Measurements from ENCODE around the gene ATF7IP.
A peak's percentile ranks its signal among the peaks of the same experiment; 100 is the strongest.
"Not testable (repeated sequence)": the region's sequence is repeated elsewhere in the genome, so short reads cannot be mapped to it uniquely, and the experiment has no call there.

Gene ATF7IP

DNA sequence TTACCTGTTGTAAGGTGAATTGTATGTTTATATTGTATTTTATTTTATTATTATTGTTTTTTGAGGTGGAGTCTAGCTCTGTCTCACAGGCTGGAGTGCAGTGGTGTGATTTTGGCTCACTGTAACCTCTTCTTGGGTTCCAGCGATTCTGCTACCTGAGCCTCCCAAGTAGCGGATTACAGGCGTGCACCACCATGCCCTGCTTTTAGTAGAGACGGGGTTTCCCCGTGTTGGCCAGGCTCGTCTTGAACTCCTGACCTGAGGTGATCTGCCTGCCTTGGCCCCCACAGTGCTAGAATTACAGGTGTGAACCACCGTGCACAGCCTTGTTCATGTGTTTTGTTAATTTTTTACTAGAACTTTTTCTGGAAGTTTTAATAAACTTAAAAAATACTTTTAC is 3.8 kb downstream of the ATF7IP start:
- no peak for DNase-seq

DNA sequence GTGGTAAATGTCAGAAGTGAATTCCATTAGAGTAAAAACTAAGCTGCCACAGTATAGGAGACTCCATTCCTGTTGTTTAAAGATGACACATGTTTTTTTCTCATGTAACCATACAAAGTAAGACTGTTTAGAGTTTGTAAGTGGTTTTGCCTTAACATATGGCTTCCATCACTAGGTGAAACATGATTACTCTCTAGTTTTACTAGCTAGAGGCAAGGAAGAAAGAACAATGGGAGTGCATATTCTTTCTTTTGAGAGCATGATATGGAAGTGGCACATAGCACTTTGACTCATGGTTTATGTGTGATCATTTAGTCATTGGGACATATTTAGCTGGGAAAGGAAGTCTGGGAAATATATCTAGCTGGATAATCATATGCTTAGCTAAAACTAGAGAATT is 7.7 kb downstream of the ATF7IP start:
- no peak for DNase-seq

DNA sequence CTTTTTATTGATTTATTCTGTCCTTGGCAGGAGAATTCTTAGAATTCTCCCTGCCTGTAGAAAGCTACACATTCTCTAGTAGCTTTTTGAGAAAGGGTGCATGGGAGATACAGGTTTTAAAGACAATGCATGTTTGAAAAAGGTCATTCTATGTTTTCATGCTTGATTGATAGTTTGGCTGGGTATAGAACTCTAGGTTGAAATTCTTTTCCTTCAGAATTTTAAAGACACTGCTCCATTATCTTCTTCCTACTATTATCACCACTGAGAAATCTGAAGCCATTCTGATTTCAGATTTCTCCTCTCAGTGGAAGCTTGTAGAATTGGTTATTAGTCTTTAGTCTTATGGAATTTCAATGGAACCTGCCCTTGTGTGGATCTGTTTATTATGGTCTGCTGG is 14.0 kb downstream of the ATF7IP start:
- DNase-seq, result no peak

DNA sequence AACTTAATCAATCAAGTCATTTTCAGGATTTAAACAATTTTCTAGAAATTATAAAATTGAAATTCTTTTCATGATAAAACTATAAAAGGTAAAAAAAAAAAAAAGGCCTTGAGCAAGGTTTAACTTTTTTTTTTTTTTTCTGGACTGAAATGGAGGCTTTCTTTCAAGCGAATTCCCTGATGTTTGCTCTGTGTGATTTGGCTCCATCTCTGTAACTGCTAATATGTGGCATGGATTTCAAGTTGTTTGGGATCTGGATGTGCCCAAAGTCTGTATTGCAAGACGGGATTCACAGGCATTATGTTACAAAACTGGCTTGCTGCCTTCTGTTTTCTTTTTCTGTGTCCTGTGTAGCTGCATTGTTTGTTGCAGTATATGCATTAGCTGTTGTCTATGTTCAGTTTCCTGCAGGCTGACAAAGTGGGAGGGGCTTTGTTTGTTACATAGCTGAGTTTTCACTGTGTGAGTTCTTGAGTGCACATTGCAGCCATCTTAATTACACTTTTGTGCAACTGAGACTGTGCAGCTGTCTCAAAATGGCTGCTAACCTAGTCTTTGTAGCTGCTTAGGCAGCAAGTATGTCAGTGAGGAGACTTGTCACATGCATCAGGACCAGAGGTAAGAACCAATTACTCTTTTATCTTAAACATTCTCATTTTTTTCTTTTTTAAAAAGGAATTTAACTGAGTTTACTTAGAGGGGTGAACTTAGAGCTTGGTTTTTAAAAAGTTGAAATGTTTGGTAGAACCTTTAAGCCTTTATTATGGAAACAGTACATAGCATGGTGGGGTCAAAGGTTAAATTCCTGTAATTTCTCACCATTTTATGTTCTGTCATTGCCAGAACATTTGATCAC is 19.5 kb downstream of the ATF7IP start:
- DNase-seq, result peak; percentile 92

DNA sequence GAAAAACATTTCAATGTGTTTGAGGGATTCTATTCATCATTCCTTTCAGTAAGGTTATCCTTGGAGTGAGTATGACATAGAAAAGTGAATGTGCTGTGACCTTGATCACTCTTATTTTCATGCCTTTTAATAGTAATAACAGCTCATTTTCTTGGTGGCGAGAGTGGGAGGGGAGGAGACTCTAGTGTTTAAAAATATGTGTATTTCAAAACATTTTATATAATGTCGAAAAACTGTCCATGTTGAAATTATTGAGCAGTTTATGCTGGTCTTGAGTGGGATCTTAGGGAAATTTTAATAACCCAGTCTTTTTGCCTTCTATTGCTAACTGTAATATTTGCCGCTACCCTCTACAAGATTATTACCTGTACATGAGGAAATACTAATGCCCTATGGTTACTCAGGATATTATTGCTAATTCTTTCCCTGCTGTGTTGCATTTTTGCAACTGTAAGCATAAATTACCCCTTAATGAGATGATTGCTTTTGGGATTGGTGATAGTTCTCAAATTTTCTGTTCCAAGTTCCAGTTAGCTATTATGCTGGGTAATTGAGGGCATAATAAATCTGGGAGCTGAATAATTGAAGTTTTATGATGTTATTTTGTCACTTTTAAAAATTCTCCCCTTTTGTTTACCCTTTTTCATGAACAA is 21.9 kb downstream of the ATF7IP start:
- DNase-seq, result no peak

DNA sequence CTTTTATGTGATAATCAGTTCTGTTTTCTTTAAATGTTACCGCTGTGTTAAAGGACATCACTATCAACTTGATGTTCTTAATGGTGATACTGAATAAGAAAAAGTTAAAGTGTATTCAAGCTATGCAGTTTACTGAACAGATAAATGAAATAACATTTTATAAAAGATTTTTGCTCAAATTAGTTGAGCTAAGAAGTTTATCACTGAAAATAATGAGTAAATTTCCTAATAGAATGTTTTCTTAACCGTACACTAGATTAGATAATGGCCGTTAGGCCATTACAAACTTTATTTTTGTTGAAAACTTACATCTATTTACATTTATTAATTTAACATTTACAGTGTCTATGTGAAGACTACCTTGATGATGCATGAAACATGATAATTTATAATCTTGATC is 25.0 kb downstream of the ATF7IP start:
- DNase-seq, result no peak

DNA sequence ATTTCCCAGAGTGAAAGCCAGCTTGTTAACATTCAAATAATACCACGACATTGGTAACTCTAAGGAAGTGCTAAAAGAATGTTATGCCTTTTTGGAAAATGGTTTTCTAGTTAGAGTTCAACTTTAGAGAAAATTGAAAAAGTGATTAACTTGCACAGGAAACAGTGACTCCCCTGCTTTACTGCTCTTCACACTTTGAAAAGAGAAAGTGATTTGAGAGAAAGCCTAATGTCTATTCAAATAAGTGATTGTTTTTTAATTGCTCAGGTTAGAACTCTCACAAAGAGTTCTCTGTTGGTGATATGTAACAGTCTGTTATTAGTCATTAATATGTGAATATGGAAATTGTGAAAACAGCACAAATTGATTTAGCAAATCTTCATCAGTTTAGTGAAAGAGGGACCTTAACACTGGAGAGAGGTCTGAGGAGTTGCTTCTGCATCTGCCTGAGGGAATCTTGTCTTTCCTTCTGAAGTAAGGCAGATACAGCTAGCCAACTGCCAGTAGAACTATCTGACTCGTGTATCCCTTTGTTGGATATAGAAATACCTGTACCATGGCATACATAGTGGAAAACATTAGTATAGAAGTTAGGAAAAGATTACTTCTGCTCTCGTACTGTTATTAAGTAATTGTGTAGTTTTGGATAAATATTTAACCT is 25.5 kb downstream of the ATF7IP start:
- DNase-seq, result peak; percentile 45

DNA sequence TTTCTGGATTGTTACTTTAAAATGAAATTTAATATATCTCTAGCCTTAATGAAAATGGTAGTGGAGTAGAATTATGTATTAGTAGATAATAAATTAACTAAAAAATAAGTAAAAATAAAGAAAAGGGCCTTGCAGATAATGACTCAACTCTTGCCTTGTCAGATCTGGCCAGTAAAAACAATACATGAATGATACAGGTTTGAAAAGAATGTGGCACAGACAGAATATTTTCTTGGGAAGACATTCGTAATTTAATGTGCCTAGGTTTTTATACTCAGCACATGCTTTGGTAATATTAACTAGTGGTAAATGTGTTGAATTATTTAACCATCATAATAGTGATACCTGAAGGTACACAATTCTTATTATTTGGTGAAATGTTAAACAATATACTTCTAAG is 28.3 kb downstream of the ATF7IP start:
- no peak for DNase-seq

DNA sequence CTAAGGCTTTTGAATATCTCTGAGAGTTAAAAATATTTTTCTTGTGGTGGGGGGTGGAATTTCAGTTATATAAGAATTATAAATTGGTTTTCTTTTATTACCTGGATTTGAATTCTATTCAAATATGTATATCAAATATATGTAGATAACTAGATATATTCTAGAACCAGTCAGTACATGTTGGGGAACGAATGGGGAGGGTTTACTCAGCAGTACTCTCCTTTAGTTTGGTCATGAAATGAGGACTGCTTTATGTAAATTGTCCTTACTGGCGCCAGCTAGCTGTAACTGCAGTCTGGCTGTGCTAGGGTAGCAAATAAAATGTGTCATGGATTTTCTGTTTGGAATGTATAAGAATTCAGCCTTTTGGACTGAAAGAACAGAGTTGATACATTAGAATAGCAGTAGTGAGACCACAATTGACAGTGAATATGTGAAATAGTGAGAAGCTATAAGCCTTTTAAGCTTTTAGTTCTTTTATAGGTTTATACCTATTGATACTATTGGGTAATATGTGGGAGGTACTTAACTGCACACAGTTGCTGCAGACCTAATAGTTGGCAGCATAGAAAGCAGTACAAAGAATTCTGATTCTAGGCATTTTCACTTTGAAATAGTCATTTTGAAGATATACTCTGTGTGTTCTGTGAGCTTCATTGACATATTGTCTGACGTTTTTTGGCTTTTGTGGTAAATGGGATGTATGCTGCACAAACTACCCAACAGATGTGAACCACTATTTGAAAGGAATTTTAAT is 29.0 kb downstream of the ATF7IP start:
- DNase-seq, result peak; percentile 85

DNA sequence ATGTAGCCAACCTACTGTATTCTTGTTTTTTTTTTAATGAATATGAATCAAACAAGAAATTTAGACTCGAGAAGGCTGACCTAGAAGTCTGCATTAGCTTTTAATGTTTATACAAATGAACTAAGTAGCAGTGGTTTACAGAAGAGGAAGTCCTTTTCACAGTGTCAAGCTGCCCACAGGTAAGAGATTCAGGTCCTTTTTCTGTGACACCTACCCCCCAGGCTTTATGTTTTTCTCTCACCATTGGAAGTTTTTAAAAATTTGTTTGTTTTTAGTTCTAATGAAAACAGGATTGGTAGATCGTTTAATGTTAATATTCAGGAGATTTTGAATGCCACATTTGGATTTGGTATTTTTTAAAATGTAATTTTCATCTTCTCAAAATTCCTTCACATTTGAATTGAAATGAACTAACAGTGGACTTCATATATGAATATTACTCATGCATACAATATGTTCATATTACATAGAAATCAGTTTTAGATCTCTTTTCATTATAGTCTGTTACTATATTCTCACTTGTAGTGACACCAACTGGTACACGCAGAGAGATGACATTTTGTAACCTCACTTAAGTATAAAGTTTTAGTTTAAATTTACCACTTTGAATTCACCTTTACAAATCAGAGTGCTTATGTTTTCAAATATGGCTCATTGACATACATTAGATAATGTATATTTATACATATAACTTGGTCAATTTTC is 29.7 kb downstream of the ATF7IP start:
- DNase-seq, result no peak

DNA sequence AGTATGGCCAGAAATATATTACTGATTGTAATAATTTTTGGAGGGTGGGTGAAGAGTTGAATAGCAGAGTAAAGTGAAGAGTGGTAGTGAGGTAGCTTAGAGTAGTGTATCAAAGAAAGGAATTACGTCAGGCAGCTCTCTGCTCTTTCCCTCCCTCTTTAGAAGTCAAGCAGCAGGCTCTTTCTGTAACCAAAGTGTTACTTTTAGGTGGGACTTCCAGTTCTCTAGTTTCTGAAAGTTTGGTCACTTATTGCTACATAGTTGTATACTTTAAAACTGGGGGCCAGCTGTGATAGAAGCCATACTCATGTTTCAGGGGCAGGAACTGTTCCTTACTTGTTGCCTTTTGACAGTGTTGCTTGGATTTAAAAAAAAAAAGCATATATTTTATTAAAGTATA is 30.6 kb downstream of the ATF7IP start:
- DNase-seq, result peak; percentile 73

DNA sequence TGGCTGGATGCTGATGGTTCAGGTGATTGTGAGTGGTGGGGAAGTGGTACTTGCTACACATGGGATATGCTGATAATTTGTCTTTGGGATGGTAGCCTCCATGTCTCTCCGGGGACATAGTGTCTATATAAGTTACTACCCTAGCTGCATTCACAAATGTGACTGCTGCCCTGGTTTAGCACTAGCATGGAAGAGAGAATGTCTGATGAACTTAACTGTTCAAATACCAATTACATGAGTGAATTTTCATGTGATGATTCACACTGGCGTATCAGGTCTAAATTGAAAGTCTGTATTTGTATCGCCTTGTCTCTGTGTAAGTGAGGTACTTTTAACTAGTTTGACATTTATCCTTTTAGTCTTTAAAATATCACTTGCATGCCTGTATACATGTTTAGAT is 34.4 kb downstream of the ATF7IP start:
- DNase-seq, result peak; percentile 54

DNA sequence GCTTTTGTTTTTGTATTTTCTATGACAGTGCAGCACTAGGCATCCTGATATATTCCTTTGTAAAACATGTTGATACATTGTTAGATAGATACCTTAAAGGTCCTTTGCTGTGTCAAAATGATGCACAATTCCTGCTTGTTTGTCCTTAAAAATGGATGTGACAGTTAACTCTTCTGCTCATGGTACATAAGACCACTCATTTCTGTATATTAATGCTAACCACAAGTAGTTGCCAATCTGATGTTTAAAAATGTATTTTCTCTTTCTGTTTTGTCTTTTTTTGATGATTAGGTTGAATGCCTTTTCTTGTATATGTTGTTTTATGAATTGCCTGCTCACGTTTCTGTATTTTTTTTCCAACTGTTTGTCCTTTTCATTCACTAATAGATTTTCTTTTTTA is 35.1 kb downstream of the ATF7IP start:
- peak; percentile 52 for DNase-seq

DNA sequence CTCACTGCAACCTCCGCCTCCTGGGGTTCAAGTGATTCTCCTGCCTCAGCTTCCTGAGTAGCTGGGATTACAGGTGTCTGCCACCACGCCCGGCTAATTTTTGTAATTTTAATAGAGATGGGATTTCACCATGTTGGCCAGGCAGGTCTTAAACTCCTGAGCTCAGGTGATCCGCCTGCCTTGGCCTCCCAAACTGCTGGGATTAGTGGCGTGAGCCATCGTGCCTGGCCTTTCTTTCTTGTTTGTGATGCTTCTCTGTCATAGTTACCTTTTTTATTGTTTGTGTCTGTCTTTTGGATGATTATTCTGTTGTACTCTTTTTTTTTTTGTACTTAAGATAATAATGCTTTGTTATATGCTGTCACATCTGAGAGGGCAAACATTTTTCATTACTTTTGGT is 35.8 kb downstream of the ATF7IP start:
- DNase-seq, result not testable (repeated sequence)

DNA sequence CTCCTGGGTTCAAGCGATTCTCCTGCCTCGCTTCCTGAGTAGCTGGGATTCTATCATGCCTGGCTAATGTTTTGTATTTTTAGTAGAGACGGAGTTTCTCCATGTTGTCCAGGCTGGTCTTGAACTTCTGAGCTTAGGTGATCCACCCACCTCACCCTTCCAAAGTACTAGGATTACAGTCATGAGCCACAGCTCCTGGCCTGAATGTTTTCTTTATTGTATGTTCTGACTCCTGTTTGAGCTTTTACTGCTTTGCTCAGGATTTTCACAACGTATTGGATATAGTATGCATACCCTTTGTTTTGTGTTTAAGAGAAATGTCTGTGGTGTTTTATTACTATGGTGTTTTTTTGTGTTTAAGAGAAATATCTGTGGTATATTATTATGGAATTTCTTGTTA is 37.2 kb downstream of the ATF7IP start:
- no peak for DNase-seq

DNA sequence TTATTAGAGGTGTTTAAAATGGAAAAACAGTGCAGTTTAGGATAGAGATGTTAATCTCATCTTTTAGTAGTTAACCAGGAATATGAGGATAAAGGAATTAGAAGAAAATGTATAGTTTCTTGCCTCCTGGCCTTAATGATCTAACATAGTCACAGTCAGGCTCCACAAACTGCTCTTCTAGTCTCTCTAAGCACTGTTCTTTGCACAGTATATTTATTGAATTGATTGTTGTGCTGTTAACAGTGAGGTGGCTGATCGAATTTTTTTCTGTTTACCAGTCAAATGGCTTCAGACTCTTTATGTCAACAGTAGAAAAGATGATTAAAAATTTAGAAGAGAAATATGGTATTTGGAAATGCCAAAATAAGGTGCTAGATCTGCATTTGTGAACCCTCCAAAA is 37.8 kb downstream of the ATF7IP start:
- no peak for DNase-seq

DNA sequence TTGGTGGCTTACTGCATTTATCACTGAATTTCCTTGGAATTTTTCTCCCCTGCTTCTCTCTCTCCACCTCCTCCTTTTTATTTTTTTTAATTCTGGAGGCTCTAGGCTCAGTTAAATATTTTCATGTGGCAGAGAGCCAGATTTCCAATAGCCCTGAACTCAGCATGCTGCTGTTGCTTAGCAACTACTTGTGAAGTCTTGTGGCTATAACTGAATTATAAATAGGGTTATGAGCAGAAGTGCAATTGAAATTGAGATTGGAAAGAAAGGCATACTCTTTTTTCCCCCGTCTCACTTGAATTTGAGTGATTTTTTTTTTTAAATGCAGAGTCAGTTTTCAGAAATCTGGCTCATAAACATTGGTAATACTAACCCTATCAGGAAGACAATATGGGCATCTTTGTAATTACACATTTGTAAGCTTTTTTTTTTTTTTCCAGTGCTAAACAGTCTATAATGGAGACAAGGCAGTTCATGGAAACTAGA is 38.3 kb downstream of the ATF7IP start:
- DNase-seq, result no peak

DNA sequence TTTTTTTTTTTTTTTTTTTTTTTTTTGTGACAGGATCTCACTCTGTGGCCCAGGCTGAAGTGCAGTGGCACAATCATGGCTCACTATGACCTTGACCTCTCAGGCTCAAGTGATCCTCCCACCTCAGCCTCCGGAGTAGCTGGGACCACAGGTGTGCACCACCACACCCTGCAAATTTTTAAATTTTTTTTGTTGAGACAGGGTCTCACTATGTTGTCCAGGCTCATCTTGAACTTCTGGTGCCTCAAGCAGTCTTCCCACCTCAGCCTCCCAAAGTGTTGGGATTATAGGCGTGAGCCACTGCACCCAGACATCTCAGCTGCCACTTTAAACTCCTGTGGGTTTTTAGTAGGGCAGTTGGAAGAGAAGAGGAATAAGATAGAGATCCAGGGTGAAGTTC is 39.9 kb downstream of the ATF7IP start:
- not testable (repeated sequence) for DNase-seq

DNA sequence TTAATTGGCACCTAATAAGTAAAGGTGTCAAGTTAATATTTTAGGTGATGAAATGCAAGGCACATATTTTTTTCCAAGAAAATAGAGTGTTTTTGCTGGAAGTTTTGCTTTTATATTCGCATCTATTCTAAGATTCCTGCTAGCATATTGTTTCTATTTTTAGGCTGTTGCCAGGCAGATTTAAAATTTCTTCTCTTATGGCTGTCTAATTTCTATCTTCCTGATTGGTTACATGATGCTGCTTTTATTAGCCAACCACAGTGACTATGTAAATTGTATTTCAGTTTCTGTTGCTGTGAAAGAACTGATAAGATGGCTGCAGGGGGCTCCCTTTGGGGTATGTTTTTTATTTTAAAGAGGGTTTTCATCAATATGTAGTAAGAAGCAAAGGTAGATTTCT is 42.7 kb downstream of the ATF7IP start:
- DNase-seq, result no peak

DNA sequence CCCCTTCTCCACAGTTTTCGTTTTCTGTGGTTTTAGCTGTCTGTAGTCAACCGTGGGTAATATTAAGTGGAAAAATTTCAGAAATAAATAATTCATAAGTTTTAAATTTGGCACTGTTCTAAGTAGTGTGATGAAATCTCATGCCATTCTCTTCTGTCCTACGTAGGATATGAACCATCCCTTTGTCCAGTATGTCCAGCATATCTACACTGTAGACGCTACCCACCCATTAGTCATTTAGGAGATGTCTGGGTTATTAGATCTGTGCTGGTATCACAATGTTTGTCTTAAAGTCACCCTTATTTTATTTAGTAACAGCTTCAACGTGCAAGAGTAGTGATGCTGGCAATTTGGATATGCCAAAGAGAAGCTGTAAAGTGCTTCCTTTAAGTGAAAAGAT is 44.7 kb downstream of the ATF7IP start:
- no peak for DNase-seq

DNA sequence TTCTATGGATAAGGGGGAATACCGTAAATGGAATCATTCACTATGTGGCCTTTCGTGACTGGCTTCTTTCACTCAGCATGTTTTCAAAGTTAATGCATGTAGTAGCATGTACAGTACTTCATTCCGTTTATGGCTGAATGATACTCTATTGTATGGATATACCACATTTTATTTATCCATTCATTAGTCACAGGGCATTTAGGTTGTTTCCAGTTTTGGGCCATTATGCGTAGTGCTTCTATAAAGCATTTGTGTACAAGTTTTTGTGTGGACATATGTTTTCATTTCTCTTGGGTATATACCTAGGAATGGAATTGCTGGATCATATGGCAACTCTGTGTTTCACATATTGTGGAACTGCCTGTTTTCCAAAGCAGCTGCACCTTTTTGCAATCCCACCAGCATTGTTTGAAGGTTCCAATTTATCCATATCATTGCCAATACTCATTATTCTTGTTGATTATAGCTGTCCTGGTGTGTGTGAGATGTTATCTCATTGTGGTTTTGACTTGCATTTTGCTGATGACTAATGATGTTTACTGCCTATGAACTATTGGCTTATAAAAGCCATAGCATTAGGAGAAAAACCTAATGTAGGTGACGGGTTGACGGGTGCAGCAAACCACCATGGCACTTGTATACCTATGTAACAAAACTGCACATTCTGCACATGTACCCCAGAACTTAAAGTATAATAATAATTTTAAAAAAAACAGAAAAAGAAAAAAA is 45.5 kb downstream of the ATF7IP start:
- DNase-seq, result peak; percentile 52

DNA sequence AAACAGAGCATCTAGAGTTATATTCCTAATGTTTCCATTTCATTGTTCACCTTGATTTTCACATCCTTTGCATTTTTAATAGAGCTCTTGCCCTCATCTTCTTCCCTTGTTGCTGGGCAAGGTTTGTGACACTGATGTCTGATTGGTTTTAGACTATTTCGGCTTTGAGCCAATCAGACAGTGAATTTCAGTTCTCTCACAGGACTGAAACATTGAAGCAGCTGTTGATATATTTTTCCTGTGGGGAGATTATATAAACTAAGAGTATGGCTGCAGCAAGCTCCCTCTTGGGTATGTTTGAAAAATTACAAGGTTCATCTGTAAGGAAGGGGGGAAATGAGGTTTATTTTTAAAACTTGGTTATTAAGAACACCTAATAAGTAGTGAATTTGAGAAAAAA is 51.2 kb downstream of the ATF7IP start:
- peak; percentile 41 for DNase-seq

All from activated CD4-positive, alpha-beta T cell treated with anti-CD3 and anti-CD28 coated beads, Interleukin-10, Interleukin-2, amounts not matched to agents 100 ng/mL and 50 ng/mL, durations not matched to agents 16 hours and 8 hours (primary cell).